Neural crest cell (in vitro differentiated cells): ENCODE data around the gene ACSM2B. TPM values are rescaled to one million over a fixed set of nuclear protein-coding genes. Genes with fewer than 3 reads are reported as not detected.
"Not testable (repeated sequence)": the region's sequence is repeated elsewhere in the genome, so short reads cannot be mapped to it uniquely, and the experiment has no call there.

ENCODE experiments used
- DNase-seq: peaks from one replicate; pipeline ENCODE4 v3.0.0; 2021; ENCODE audit warnings: low read depth, mixed read lengths, low spot score
- H3K27ac Mint-ChIP-seq: one replicate; pipeline ENCODE4 v1.8.0; 2021; ENCODE audit warnings: mild to moderate bottlenecking, mixed read lengths; ENCODE audit not compliant: unreplicated experiment
- H3K27me3 Mint-ChIP-seq: 2 replicates; pipeline ENCODE4 v1.8.0; 2021; ENCODE audit warnings: low read depth, mild to moderate bottlenecking, mixed read lengths
- H3K36me3 Mint-ChIP-seq: 2 replicates; pipeline ENCODE4 v1.8.0; 2021; ENCODE audit warnings: low read depth, mild to moderate bottlenecking, mixed read lengths
- H3K4me1 Mint-ChIP-seq: 2 replicates; pipeline ENCODE4 v1.8.0; 2021; ENCODE audit warnings: mixed read lengths
- H3K4me3 Mint-ChIP-seq: one replicate; pipeline ENCODE4 v1.8.0; 2021; ENCODE audit warnings: mild to moderate bottlenecking, mixed read lengths
- H3K9me3 Mint-ChIP-seq: 2 replicates; pipeline ENCODE4 v1.8.0; 2021; ENCODE audit warnings: mixed read lengths
- total RNA-seq: library from RNA; stranded (reverse); gene quantifications from 2 replicates; pipeline ENCODE4 v1.2.1, GENCODE V29; 2021
- TF ChIP-seq, protein P1 (sequence below): fragments of 200-600 bp; sonication (generic); conservative IDR thresholded peaks from 2 replicates; pipeline ENCODE4 v1.5.0; 2021; ENCODE audit warnings: antibody characterized with exemption, mild to moderate bottlenecking

Gene ACSM2B
- total RNA-seq, 1 donor from 2014 or later = not detected

DNA sequence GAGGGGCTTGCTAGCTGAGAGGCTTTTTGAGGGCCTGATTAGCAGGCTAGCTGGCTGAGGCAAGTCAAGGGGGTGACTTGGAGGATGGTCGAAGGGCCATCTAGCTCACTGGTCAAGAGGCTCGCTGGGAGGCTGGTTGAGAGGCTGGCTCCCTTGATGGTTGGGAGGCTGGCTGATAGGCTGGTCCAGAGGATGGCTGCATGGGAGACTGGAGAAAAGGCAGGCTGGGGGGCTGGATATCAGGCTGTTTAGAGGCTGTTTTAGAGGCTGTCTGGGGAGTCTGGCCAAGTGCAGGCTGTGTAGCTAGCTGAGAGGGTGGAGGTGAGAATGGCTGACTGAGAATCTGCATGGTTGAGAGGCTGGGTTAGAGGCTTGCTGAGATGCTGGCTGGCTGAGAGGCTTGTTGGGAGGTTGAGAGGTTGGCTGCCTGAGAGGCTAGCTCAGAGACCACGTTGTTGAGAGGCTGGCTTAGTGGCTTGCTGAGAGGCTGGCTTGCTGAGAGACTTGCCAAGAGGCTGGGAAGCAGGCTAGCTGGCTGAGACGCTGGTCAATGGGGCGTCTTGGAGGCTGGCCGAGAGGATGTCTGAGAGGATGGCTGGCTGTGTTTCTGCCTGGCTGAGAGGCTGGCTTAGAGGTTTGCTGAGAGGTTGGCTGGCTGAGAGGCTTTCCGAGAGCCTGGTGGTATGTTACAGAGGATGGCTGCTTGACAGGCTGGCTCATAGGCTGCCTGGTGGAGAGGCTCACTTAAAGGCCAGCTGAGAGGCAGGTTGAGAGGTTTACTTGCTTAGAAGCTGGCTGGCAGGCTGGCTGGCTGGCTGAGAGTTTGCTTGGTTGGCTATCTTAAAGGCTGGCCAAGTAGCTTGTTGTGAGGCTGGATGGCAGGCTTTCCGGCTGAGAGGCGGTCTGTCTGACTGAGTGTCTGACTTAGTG lies 36.6 kb upstream of the ACSM2B start:
- Mint-ChIP-seq H3K9me3 (no peaks in the 10 kb centered on the region), H3K27ac (no peak overlapping the region), H3K4me3 (no peak overlapping the region), H3K36me3 (no peaks in the 10 kb centered on the region), H3K4me1 (no peaks in the 10 kb centered on the region), H3K27me3 (peaks cover 78% of the 10 kb centered on the region)
- TF ChIP-seq, protein P1, sequence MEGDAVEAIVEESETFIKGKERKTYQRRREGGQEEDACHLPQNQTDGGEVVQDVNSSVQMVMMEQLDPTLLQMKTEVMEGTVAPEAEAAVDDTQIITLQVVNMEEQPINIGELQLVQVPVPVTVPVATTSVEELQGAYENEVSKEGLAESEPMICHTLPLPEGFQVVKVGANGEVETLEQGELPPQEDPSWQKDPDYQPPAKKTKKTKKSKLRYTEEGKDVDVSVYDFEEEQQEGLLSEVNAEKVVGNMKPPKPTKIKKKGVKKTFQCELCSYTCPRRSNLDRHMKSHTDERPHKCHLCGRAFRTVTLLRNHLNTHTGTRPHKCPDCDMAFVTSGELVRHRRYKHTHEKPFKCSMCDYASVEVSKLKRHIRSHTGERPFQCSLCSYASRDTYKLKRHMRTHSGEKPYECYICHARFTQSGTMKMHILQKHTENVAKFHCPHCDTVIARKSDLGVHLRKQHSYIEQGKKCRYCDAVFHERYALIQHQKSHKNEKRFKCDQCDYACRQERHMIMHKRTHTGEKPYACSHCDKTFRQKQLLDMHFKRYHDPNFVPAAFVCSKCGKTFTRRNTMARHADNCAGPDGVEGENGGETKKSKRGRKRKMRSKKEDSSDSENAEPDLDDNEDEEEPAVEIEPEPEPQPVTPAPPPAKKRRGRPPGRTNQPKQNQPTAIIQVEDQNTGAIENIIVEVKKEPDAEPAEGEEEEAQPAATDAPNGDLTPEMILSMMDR = no peak
- no peak for DNase-seq

DNA sequence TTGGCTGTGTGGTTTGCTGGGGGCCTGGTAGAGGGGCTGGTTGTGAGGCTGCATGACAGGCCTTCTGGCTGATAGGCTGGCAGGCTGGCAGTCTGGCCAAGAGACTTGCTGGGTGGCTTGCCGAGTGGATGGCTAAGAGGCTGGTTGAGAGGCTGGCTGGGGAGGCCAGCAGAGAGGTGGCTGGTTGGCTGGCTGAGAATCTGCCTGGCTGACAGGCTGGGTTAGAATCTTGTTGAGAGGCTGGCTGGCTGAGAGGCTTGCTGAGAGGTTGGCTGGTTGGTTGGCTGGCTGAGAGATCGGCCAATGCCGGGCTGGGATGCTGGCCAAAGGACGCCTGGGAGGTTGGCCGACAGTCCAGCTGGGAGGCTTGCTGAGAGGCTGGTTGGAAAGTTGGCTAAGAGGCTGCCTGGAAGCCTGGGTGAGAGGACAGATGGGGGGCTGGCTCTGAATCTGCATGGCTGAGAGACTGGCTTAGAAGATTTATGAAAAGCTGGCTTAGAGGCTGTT lies 35.9 kb upstream of the ACSM2B start:
- Mint-ChIP-seq H3K27me3 (peaks cover 75% of the 10 kb centered on the region), H3K4me1 (no peaks in the 10 kb centered on the region), H3K36me3 (no peaks in the 10 kb centered on the region), H3K9me3 (no peaks in the 10 kb centered on the region), H3K4me3 (no peak overlapping the region), H3K27ac (no peak overlapping the region)
- TF ChIP-seq, protein P1 = no peak
- DNase-seq = no peak

DNA sequence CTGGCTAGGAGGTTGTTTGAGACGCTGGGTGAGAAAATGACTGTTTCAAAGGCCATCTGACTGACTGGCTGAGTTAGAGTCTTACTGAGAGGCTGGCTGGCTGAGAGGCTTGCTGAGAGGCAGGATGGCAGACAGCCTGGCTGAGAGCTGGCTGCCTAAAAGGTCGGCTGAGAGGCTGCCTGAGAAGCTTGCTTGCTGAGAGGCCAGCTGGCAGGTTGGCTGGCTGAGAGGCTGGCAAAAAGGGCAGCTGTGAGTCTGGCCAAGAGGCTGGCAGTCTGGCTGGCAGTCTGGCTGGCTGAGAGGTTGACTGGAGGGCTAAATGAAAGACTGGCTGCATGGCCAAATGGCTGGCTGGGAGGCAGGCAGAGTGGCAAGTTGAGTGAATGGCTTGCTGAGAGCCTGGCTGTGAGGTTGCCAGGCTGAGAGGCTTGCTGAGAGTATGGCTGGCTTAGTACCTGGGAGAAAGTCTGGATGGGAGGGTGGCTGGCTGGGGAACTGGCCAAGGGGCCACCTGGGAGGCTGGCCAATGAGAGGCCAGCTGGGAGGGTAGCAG lies 35.3 kb upstream of the ACSM2B start:
- Mint-ChIP-seq H3K4me3 (no peak overlapping the region), H3K27ac (no peak overlapping the region), H3K4me1 (no peaks in the 10 kb centered on the region), H3K9me3 (no peaks in the 10 kb centered on the region), H3K27me3 (peaks cover 69% of the 10 kb centered on the region), H3K36me3 (no peaks in the 10 kb centered on the region)
- no peak for DNase-seq
- TF ChIP-seq, protein P1 = no peak

DNA sequence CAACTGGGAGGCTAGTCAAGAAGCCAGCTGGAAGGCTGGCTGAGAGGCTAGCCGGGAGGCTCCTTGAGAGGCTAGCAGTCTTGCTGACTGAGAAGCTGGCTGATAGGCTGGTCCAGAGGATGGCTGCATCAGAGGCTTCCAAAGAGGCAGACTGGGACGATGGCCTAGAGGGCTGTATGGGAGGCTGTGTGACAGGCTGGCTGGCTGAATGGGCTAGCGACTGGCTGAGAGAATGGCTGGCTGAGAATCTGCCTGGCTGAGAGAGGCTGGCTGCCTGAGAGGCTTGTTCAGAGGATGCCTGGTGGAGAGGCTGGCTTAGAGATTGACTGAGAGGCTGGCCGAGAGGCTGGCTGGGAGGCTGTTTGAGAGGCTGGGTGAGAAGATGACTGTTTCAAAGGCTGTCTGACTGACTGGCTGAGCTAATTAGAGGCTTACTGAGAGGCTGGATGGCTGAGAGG lies 34.8 kb upstream of the ACSM2B start:
- H3K9me3 Mint-ChIP-seq = no peaks in the 10 kb centered on the region
- no peaks in the 10 kb centered on the region for H3K4me1 Mint-ChIP-seq
- H3K4me3 Mint-ChIP-seq = no peak overlapping the region
- H3K27me3 Mint-ChIP-seq = peaks cover 64% of the 10 kb centered on the region
- DNase-seq = no peak
- H3K36me3 Mint-ChIP-seq = no peaks in the 10 kb centered on the region
- TF ChIP-seq, protein P1 = no peak
- no peak overlapping the region for H3K27ac Mint-ChIP-seq

DNA sequence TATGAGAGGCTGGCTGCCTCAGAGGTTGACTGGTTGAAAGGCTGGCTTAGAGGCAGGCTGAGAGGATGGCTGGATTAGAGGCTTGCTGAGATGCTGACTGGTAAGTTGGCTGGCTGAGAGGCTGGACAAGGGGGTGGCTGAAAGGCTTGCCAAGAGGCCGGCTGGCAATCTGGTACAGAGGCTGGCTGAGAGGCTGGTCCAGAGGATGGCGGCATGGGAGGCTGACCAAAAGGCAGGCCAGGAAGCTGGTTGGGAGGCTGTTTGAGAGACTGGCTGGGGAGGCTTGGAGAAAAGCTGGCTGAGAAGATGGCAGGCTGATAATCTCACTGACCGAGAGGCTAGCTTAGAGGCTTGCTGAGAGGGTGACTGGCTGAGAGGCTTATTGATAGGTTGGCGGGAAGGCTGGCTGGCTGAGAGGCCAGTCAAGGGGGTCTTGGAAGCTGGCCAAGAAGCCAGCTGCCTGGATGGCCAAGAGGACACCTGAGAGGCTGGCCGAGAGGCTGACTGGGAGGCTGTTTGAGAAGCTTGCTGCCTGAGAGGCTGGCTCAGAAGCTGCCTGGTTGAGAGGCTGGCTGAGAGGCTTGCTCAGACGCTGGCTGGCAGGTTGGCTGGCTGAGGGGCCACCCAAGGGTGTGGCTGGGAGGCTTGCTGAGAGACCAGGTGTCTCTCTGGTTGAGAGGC lies 34.2 kb upstream of the ACSM2B start:
- TF ChIP-seq, protein P1 = no peak

DNA sequence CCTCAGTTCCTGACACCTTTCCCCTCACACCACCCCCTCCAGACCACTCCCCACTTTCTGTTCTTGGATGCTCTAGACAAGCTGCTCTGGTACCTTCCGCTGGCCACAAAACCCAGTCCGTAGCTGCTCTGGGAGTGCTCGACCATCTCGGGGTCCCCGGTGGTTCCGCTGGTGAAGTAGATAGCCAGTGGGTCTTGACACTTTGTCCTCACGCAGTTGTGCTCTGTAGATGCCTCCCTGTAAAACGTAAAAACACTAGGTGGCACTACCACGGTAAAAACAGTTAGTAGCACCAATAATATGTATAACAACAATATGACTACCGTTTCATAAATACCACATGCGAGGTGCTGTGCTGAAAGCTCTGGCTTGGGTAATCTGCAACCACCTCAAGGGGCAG lies 26.0 kb upstream of the ACSM2B start:
- H3K27me3 Mint-ChIP-seq = peaks cover 25% of the 10 kb centered on the region
- not testable (repeated sequence) for H3K4me1 Mint-ChIP-seq, H3K9me3 Mint-ChIP-seq, H3K36me3 Mint-ChIP-seq, DNase-seq, H3K4me3 Mint-ChIP-seq, H3K27ac Mint-ChIP-seq

More for the DNA sequence above, 34.2 kb upstream of the ACSM2B start:
- no peak for DNase-seq
- no peaks in the 10 kb centered on the region for H3K4me1 Mint-ChIP-seq
- H3K4me3 Mint-ChIP-seq = no peak overlapping the region
- H3K9me3 Mint-ChIP-seq = peaks cover 2% of the 10 kb centered on the region
- no peaks in the 10 kb centered on the region for H3K36me3 Mint-ChIP-seq
- H3K27me3 Mint-ChIP-seq = peaks cover 60% of the 10 kb centered on the region
- H3K27ac Mint-ChIP-seq = no peak overlapping the region

DNA sequence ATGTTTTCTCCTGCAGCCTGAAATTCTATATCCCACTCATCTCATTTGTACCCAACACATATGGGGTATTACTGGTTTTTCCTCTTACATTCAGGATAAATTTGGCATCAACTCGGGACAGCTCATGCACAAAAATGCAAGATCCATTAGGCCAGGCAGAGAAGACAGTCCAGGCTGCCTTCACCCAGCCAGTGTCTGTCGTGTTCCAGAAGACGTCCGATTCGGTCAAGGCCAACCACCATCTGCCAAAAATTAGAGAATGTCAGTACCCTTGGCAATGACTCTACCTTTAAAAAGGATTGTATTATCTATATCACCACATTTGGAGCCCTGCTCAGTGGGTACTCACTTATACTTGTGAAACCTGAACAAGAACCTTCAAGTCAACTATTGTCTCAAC lies 23.3 kb upstream of the ACSM2B start:
- not testable (repeated sequence) for H3K4me1 Mint-ChIP-seq, H3K27ac Mint-ChIP-seq, H3K4me3 Mint-ChIP-seq, H3K36me3 Mint-ChIP-seq, DNase-seq, H3K9me3 Mint-ChIP-seq
- peaks cover 31% of the 10 kb centered on the region for H3K27me3 Mint-ChIP-seq
